Measurements from ENCODE around the gene FAM120A.

The FAM120A gene

GRCh38 chr9:93419023-93419422 lies 32.5 kb upstream of the FAM120A start:
- TF ChIP-seq, protein P1, sequence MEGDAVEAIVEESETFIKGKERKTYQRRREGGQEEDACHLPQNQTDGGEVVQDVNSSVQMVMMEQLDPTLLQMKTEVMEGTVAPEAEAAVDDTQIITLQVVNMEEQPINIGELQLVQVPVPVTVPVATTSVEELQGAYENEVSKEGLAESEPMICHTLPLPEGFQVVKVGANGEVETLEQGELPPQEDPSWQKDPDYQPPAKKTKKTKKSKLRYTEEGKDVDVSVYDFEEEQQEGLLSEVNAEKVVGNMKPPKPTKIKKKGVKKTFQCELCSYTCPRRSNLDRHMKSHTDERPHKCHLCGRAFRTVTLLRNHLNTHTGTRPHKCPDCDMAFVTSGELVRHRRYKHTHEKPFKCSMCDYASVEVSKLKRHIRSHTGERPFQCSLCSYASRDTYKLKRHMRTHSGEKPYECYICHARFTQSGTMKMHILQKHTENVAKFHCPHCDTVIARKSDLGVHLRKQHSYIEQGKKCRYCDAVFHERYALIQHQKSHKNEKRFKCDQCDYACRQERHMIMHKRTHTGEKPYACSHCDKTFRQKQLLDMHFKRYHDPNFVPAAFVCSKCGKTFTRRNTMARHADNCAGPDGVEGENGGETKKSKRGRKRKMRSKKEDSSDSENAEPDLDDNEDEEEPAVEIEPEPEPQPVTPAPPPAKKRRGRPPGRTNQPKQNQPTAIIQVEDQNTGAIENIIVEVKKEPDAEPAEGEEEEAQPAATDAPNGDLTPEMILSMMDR (conservative IDR thresholded peaks at IDR 0.05): no peak
- H3K27ac ChIP-seq: no peak overlapping the region

DNA sequence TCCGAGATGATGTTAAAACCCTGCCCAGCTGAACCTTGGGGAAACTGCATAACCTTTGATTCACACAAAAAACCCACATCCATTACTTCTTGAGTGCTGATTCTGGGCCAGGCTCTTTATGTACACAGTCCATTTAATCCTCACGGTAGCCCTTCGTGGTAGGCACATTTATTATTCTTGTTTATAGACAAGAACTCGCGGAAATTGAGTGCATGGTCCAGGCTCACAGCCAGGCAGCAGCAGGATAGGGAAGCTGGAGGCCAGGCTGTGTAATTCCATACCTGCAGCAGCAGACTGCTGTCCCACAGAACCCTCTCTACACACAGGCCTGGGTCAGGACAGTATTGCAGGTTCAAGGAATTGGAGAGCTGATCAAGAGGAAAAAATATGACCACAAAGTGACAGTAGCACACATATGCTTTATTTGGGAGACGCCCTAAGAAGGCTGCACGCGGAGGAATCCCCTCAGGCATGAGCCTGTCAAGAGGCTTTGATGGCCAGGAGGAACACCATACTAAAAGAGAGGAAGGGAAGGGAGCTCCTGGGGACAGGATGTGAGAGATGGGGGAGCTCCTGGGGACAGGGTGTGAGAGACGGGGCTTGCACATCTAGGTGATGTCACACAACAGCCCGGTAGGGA lies 28.4 kb upstream of the FAM120A start:
- peak overlapping the region; percentile 75 for H3K27ac ChIP-seq
- TF ChIP-seq, protein P1 (conservative IDR thresholded peaks at IDR 0.05): no peak

DNA sequence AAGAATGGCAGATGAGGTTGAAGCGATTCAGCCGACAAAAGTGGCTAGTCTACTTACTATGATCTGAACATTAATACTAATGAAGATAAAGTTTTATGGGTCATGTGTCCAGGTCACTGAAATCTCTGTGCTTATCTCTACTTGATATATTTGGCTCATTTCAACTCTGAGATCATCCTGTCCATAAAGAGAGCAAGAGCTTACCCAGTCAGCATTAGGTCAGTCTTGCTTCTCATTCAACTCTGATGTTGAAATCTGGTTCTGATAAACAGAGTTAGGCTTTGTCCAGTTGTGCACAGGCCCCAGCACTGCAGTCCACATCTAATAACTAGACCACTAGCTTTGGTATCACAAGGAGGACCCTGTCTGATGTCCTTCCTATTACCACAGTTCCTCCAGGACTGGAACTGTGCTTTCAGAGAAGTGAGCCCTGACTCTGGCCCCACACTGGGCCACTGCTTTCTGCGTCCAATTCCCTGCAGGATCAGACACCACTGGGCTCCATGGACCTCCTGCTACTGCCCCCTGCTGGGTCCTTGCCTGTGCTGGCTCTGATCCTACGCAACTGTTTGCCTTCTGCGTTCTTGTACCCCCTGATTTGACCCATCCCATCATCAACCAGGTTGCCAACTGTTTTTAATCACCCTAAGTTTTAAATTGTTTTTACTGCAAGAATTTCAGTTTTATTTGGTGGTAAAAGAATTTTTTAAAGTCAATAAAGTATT lies 23.7 kb upstream of the FAM120A start:
- TF ChIP-seq, protein P1 (conservative IDR thresholded peaks at IDR 0.05): 0 out of 2 replicates have a peak, but pooled peaks have one; percentile 10
- peak overlapping the region; percentile 2; the same call in 1 of the 2 replicates for H3K27ac ChIP-seq

- H3K27ac ChIP-seq: peak overlapping the region; percentile 30
- TF ChIP-seq, protein P1 (conservative IDR thresholded peaks at IDR 0.05): no peak
These were observed 19.9 kb upstream of the FAM120A start for GRCh38 chr9:93431539-93432105.

DNA sequence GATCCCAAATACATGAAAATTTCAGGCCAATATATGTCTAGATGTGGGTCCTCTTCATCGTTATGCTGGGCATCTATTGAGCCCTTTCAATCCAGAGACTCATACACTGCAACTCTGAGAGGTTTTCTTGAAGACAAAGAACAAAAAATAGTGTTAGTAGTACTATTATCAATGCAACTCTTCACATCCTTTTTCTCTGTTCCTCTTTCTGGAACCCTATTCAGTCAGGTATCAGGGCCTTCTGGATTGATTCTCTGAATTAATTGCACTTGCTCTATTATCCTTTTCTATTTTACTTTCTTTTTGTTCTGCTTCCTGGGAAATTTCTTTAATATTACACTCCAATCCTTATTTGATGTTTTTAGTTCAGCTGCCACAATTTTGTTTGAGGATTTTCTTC lies 18.5 kb upstream of the FAM120A start:
- TF ChIP-seq, protein P1 (conservative IDR thresholded peaks at IDR 0.05): no peak

GRCh38 chr9:93434056-93434455 lies 17.4 kb upstream of the FAM120A start:
- H3K27ac ChIP-seq: no peak overlapping the region
- TF ChIP-seq, protein P1 (conservative IDR thresholded peaks at IDR 0.05): no peak

More for the DNA sequence above, 18.5 kb upstream of the FAM120A start:
- no peak overlapping the region for H3K27ac ChIP-seq

- TF ChIP-seq, protein P1 (conservative IDR thresholded peaks at IDR 0.05): no peak
These were observed 16.1 kb upstream of the FAM120A start for GRCh38 chr9:93435386-93435785.

More at GRCh38 chr9:93435386-93435785, 16.1 kb upstream of the FAM120A start:
- H3K27ac ChIP-seq: no peak overlapping the region

Data from VCaP (cell line).